A549 treated with RU486 at 1 μM for 4 hours (cell line): Measurements from ENCODE around the gene C4orf33. TPM values are rescaled to one million over a fixed set of nuclear protein-coding genes. Genes with fewer than 3 reads are reported as not detected.

Experiments
- total RNA-seq: library from RNA; stranded (reverse); fragments of 200-300 nt; extraction: Qiagen RNA extraction; gene quantifications from 5 replicates; pipeline ENCODE4 v1.2.3, GENCODE V29; 2022; ENCODE audit warnings: low read depth

Gene C4orf33
- 3.6 to 7.9 TPM (median 4.6 TPM) in 5 replicates for total RNA-seq

DNA sequence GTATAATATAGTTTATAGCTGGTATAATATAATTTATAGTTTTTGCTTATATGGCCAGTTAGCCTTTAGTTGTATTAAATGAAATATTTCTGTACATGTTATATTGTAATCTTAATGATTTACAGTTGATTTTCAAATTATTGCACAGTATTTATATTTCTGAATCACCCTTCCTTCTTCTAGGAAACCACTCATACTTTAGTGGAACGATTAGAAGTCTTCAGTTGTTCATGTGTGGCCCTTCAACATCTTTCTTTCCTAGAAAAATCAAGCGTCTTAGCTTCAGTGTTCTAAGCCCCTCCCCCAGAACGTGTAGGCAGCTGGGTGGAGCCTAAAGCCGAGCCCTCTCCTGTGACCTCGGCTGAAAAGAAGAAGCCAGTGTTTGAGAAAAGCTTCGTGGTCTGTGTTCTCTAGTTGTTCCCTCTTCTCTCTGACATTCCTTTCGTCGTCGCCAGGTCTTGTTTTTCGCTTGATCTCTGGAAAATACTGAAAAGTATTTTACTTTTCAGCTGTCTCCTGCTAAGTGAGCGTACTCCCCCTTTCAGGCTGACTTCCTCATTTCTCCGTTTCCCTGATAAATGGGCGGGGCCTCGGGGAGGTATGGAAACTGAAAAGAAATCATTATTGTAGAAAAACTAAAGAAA, at the start of gene C4orf33:
Gene C4orf33 (plus strand): TSS at position 342 of the 644 bp plus-strand sequence. CDS start 6,459 bp downstream, outside the sequence.

DNA sequence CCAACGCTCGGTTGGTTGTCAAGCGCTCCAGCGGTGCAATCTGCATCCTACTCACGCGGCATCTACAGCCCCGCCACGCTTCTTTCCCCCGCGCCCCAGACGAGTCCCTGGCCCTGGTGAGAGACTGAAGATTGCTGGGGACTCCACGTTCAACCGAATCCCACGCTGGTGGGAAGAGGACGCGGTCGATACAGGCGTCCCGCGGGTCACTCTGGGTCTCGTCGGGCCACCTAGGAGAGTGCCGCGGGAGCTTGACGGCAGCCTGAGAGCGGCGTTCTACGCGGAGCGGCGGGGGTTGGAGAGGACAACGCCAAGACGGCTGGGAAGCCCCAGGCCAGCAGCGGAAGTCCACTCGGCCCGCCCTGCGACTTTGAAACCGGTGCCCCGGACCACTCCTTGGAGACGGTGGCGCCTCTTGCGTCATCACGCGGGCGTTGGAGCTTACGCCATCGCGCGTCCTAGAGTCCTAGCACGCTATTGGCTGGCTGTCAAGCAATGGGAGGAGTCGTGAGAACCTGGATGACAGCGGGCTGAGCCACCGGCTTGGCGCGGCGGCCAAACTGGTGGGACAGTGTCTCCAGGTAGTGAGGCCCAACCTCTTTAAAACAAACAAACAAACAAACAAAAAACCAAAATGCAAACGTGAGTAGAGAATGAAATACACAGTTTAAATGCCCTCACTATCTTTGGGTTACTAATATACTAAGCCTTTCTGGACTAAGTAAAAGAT, 2.6 kb upstream of the C4orf33 start, which contains the start of gene SCLT1:
Gene SCLT1 (minus strand): TSS at position 349 of the 730 bp plus-strand sequence. CDS start 436 bp downstream, outside the sequence.

Other genes with a start within 250 kb of the C4orf33 start
- gene SCLT1, start 2.6 kb upstream of the C4orf33 start, total RNA-seq = 5.5 to 6.8 TPM (median 6.0 TPM) in 5 replicates